ENCODE results near the gene CBLB.

CBLB gene

GRCh38 chr3:105678017-105678416, 190.8 kb downstream of the CBLB start:
- no peak for FAIRE-seq

- no peak for FAIRE-seq
These were observed 192.1 kb downstream of the CBLB start for GRCh38 chr3:105676621-105677300.

- FAIRE-seq: no peak
These were observed 194.3 kb downstream of the CBLB start for GRCh38 chr3:105674437-105675065.

- FAIRE-seq: no peak
These were observed 195.8 kb downstream of the CBLB start for GRCh38 chr3:105672996-105673395.

- FAIRE-seq: no peak
These were observed 206.5 kb downstream of the CBLB start for GRCh38 chr3:105662306-105662705.

GRCh38 chr3:105661461-105661860, 207.4 kb downstream of the CBLB start:
- no peak for FAIRE-seq

- no peak for FAIRE-seq
These were observed 211.9 kb downstream of the CBLB start for GRCh38 chr3:105656651-105657504.

- no peak for FAIRE-seq
These were observed 214.9 kb downstream of the CBLB start for GRCh38 chr3:105653868-105654267.

GRCh38 chr3:105653166-105653565, 215.6 kb downstream of the CBLB start:
- no peak for FAIRE-seq

- no peak for FAIRE-seq
These were observed 219.3 kb downstream of the CBLB start for GRCh38 chr3:105649480-105649879.

GRCh38 chr3:105647047-105647446, 221.8 kb downstream of the CBLB start:
- FAIRE-seq: no peak

- FAIRE-seq: no peak
These were observed 229.7 kb downstream of the CBLB start for GRCh38 chr3:105639131-105639530.

GRCh38 chr3:105634708-105635107, 234.1 kb downstream of the CBLB start:
- no peak for FAIRE-seq

GRCh38 chr3:105629718-105630117, 239.1 kb downstream of the CBLB start:
- no peak for FAIRE-seq

GRCh38 chr3:105626739-105627138, 242.1 kb downstream of the CBLB start:
- no peak for FAIRE-seq

- FAIRE-seq: no peak
These were observed 246.6 kb downstream of the CBLB start for GRCh38 chr3:105622169-105622568.

- FAIRE-seq: no peak
These were observed 248.6 kb downstream of the CBLB start for GRCh38 chr3:105620236-105620635.

- no peak for FAIRE-seq
These were observed 249.2 kb downstream of the CBLB start for GRCh38 chr3:105619651-105620050.

GRCh38 chr3:105618556-105618955, 250.3 kb downstream of the CBLB start:
- no peak for FAIRE-seq

- FAIRE-seq: no peak
These were observed 252.3 kb downstream of the CBLB start for GRCh38 chr3:105616374-105617121.

- FAIRE-seq: no peak
These were observed 253.0 kb downstream of the CBLB start for GRCh38 chr3:105615814-105616213.

- FAIRE-seq: no peak
These were observed 254.4 kb downstream of the CBLB start for GRCh38 chr3:105614288-105615030.

Measured in colon (tissue), 2 donors.